Ramos (cell line): ENCODE results near the gene GGA3.

Experiments used
- in situ Hi-C: fragments of 300-500 bp; cut with MboI; formaldehyde crosslinking; loops from one replicate; pipeline ENCODE4 v1.14.3; 2022; ENCODE audit warnings: low sequenced_read_pairs; ENCODE audit not compliant: unreplicated experiment

GGA3 gene

DNA sequence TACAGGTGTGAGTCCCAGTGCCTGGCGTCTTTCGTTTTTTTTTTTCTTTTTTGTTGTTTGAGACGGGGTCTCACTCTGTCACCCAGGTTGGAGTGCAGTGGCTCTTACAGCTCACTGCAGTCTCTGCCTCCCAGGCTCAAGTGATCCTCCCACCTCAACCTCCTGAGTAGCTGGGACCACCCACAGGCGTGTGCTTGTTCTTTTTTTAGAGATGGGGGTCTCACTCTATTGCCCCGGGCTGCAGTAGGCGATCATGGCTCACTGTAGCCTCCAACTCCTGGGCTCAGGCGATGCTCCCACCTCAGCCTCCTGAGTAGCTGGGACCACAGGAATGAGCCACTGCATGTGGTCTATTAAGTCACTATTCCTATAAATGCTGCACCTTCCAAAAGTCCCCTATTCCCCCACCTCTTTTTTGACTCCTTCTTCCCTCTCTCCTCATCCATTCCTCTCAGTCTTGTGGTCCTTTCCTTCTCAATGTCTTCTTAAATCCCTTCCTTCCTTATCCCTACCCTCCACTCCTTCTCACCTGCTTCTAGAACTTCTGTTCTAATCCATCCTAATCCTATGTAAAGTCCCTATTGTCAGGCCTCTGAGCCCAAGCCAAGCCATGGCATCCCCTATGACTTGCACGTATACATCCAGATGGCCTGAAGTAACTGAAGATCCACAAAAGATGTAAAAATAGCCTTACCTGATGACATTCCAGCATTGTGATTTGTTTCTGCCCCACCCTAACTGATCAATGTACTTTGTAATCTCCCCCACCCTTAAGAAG, 9.2 kb downstream of the GGA3 start:
- in situ Hi-C loops: no loop called here

DNA sequence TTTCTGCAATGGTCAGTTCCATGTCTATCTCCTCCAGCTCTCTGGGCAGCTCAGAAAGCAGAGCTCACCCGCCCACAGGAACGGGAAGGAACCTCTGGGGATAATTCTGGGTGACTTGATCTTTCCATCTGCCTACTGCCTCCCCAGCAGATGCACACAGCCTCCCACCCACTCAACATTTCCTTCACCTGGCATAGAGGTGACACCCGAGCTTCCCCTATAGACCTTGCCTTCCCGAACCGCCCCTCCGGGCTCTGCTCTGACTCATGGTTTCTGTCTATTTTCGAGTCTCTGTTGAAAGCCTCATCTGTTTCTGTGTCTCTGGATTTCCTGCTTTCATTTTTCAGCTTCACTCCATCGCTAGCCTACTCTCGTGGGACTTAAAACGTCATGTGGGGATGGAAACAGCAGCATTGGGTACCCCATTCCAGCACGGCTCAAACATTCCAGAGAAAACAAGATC, 11.4 kb downstream of the GGA3 start:
- in situ Hi-C loops: no loop called here

DNA sequence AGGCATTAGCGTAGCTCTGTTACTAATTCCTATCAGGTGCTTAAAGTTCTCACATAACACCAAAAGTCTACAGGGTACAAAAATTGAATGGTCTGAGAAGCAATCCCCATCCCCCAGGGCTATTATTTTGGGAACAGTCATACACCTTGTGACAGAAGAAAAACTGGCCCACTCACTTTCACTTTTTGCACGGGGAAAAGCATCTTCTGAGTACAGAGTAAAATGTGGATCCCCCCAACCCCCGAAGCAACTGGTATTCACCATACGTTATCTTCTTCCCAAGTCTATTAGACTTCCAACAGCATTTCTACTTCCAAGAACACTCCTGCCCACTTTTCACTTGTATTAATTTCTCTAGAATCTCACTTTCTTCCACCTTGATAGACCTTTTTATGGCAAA, 11.8 kb downstream of the GGA3 start:
- in situ Hi-C loops: loop anchor here (10.0 kb wide), 1 partner anchor 165 kb away; no protein-coding TSS in a partner anchor

DNA sequence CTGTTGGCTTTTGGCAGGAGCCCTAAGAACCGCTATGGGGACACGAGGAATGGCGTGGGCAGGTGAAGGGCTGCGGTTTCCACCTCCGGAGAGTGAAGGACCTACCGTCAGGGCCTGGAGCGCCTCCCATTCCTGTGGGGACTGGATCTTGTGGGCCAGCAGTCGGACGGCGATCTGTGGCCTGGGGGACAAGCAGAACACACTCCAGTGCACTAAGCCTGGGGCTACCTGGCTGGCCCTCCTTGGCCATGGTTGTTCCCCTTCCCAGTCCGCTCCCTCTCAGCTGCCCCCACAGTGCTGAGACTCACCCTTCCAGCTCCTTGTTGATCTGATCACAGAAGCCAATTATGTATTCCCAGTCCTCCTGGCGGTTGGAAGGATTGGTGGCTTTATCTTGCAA, 15.0 kb downstream of the GGA3 start:
- in situ Hi-C loops: loop anchor here (10.0 kb wide), 1 partner anchor 168 kb away; no protein-coding TSS in a partner anchor

DNA sequence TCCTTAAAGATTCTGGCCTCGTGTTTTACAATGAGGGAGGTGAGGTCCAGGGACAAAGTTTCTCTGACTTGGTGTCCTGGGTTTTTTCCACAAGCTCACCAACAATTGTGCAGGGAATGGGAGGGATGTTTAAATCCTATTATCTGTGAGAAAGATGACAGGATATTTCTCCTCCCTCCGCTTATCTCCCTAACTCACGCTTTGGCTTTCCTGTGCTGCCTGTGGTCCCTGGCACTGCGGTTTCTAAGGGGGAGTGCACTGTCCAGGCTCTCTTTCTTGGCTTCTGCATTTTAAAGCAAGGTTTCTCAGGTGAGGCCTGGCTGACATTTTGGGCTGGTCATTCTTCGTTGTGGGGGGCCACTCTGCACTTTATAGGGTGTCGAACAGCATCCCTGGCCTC, 16.4 kb downstream of the GGA3 start:
- in situ Hi-C loops: loop anchor here (10.0 kb wide), 1 partner anchor 170 kb away; no protein-coding TSS in a partner anchor

DNA sequence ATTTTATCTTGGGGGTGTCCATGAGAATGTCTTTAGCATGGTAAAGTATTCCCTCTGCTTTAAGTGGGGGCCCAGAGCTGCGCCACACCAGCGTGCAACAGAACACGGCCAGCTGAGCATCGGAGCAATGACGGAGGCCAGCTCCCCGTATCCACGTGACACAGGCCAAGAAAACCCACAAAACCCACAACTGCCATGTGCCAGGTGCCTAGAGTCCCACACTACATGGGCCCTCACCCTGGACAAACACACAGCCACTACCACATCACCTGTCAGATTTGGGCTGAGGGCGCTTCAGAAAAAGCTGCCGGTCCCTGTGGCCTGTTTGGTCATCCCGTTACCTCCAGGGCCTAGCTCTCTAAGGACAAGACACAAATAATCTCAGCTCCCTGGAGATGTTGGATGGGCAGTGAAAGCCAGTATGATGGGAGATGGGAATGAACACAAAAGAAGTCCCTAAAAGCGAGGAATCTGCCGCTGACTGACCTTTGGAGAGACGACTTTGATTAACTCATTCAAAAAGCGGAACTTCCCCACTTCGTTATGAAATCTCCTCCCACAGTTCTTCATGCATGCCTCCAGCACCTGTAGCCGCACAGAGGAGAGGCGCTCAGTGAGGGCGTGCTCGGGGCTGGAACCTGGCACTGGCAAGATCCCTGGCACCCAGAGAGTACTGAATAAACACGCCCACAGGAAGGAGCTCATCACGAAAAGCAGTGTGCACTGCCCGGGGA, 17.1 kb downstream of the GGA3 start:
- in situ Hi-C loops: loop anchor here (10.0 kb wide), 1 partner anchor 171 kb away; no protein-coding TSS in a partner anchor

DNA sequence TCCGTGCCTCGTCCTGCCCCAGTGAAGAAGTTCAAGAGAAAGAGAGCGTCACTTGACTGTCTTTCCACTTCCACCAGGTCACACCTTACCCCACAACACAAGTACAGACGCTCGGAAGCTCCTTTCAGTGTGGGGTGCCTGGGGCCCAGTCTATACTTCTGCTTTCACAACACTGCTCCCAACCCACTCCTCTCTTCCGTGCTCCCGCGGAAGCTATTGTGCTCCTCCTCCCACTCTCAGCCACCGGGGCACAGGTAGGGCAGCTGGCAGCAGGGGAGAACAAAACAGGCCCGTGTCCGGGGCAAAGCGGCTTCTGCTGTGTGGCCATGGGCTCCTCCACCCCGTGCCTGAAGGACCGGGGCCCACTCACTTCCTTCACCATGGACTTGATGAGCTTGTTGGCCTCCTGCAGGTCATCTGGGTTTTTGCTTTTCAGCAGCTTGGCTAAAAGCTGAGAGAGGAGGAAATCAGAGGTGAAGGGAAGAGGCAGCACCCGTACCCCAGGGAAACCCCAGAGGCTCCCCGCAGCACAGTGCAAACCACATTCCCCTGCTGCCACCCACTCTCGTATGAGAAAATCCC, 18.9 kb downstream of the GGA3 start:
- in situ Hi-C loops: loop anchor here (10.0 kb wide), 1 partner anchor 172 kb away; no protein-coding TSS in a partner anchor

DNA sequence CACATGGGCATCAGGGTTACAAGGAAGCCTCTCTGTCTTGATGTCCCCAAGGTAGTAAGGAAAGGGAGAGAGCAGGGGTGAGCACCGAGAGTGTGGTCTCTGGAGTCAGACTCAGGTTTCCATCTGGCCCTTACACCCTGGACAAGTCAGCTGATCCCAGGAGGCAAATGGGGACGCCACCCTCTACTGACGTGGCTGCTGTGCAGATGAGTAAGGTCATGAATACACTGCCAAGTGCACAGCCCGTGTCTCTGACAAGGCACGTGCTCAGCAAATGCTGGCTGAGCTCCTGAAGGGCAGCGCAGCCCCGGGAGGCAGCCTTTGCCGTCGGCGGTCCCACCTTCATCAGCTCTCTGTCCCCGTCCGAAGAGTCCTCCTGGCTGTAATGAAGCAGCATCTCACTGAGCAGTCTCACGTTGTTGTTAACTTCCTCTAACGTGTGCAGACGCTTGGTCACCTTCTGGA, 19.4 kb downstream of the GGA3 start:
- in situ Hi-C loops: loop anchor here (10.0 kb wide), 1 partner anchor 173 kb away; no protein-coding TSS in a partner anchor

DNA sequence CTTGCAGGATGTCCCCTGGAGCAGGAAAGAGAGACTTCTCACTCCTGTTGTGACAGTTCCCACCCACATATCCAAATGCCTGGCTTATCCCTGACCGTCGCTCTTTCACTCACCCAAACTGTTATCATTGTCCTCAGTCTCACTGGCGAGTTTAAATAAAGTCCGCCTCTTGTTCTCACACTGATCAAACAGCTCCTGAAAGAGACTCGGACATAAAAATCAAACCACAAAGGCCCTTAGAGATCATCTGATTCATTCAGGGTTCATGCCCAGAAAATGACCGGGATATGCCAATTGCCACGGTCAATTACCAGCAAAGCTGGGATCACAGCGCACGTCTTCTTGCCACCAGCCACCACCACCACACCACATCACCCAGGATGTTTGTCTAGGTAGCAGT, 19.9 kb downstream of the GGA3 start:
- in situ Hi-C loops: loop anchor here (10.0 kb wide), 1 partner anchor 173 kb away; no protein-coding TSS in a partner anchor

DNA sequence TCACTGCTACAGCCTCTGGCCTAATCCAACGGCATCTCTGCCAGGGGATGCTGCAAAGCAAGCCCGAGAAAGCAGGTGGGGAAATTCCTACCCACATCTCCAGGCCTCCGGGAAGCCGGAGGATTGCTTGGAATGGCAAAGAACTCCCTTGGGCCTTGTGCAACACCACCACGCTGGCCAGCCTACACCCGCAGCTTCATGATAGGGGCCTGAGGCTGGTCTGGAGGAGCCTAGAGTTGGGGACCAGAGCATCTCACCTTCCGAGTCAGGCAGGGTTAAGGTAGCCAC, 20.3 kb downstream of the GGA3 start:
- in situ Hi-C loops: loop anchor here (10.0 kb wide), 1 partner anchor 174 kb away; no protein-coding TSS in a partner anchor

DNA sequence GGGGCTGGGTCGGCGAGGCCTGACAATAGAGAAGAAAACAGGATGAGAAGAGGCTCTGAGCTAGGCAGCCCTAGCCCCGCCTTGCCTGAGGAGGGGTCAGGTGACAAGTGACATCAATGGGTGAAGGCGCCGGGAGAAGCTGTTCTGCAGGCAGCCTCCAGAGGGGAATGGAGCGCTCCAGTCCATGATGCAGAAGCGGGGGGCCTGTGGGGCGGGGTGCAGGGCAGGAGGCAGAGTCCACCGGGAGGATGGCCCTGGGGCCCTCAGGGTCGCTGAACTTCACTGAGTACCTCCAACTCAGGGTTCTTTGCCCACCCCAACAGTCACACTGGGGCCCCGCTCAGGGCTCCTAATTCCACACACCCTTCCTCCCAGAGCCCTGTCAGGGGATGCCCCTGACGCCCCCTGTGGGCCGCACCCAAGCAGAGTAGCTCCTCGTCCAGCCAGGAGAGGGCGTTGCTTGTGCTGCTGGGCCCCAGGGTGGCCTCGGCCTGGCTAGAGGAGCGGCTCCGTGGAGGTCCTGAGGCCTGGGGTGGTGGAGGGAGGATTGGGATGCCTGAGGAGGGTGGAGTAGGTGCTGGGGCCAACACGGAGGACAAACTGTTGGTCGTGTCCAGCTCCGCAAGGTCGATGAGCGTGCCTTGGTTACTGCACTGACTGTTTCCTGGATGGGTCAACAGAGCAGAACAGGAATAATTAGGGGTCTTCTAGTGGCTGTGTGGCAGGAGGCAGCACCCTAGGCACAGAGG, 20.8 kb downstream of the GGA3 start:
- in situ Hi-C loops: loop anchor here (10.0 kb wide), 1 partner anchor 174 kb away; no protein-coding TSS in a partner anchor

DNA sequence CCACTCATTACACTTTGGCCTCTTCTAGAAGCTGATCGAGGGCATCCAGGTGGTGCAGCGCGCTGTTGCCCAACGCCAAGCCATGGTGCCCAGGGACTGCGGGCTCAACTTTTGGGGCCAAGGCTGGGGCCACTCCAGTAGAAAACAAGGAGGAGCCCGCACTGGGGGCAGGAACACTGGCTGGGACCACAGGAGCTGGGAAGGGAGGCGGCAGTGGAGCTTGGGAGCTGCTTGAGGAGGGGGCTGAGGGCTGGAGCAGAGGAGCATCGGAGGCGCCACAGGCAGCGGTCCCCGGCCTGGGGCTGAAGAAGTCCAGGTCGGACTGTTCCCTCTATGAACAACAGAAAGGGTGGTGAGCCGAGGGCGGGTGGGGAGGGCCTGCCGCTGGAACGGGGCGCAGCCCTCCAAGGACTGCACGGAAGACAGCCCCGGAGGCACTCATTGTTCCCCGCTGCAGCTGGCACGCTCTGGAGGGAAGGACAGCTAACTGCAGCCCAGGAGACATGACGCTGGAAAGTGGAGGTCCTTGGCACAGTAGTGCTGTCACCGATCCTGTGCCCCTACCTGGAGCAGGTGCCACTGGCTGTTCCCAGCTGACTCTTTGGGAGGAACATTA, 21.5 kb downstream of the GGA3 start:
- in situ Hi-C loops: loop anchor here (10.0 kb wide), 1 partner anchor 175 kb away; no protein-coding TSS in a partner anchor

DNA sequence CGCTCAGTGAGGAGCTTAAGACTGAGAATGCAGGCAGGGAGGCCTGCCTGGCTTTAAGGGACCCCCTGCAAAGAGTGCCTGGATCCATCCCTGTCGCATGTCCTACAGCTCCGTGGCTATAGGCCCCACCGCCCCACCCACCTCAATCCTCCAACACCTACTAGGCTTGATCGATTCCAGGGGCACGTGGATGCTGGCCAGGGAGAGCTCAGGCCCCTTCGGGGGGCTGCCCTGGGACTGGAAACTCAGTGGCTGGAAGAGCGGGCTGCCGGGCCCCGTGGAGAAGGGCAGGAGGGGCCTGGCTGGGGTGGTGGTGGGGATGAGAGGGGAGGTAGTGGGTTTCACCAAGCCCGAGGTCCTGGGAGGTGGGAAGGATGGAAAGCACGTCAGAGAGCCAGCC, 22.2 kb downstream of the GGA3 start:
- in situ Hi-C loops: no loop called here

DNA sequence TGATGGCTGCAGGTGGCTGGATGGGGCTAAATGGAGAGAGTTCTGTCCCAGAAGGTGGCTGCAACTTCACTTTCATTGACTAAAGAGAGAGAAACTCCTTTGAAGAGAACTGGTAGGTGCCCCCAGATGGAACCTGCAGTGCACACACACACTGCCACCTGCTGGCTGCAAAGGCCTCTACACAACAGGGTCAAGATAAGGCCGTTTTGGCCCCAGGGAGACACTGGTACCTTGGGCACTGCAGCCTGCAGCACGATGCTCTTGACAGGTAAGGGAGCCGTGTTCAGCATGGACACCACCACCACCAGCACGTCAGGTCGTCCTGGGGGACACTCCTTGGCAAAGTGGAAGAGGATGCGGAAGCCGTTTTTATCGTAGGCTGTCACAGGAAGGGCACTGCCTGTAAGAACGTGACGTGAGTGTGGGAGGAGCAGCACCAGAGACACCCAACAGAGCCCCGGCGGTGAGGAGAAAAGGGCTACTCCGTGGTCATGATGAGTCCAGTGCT, 22.7 kb downstream of the GGA3 start:
- in situ Hi-C loops: no loop called here

DNA sequence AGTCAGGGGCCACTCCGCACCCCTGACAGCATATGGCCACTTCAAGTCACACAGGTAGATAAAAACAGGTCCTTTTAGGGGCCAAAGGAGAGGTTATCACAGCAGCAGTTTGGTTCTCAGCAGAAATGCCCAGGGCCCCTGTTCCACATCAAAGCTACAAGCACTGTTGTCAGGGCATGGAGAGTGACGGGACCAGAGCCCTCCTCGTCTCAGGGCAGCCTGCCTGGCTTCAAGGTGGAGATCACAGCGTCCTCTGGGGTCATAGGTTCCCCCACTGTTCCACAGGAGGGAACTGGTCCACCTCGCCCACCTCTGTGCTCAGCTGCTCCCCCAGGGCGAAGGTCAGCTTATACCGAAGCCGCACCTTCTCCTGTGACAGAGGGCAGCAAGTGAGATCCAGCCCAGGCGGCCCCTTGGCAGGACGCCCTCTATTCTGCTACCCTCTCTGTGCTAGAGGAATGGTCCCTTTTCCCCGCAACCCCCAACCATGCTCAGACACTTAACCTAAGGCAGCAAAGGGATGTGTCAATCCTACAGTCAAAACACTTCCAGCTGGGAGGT, 23.3 kb downstream of the GGA3 start:
- in situ Hi-C loops: no loop called here

DNA sequence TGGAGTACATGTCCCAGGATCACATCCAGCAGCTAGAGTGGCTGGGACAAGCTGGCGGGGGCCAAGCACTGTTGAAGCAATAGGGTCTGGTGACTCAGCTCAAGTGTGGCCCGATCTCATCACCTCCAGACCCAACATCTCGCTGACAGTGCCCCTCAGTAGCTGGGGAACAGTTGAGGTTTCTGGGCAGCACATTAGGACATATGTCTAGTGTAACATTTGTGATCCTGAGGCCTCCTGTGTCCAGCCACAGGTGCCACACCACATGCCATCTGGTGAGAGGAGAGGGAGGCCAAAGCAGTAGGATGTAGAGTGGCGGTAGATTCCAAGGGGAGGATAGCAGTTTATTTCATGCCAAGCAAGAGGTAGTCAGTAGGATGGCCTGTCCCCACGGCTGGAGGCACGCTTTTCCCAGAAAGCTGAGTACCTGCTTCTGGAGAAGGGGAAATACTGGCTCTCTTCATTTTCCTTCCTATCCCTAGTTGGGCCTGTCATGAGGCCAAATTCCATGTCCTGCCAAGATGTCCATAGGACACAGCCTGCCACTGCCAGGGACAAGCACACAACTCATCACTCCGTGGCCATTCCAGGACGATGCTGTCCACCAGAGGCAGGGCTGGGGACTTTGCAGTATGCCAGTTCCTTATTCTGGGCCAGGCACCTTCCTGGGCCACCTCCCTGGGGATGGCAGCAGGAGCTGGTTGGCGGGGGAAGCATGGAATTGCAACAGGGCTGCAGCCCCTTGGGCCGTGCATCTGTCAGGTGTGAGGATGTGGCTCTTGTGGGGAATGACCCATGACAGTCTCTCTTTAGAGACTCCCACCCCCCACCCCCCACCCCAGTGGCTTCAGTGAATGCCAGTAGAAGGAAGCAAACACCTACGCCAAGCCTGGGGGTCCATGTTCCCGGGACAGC, 24.0 kb downstream of the GGA3 start:
- in situ Hi-C loops: no loop called here

DNA sequence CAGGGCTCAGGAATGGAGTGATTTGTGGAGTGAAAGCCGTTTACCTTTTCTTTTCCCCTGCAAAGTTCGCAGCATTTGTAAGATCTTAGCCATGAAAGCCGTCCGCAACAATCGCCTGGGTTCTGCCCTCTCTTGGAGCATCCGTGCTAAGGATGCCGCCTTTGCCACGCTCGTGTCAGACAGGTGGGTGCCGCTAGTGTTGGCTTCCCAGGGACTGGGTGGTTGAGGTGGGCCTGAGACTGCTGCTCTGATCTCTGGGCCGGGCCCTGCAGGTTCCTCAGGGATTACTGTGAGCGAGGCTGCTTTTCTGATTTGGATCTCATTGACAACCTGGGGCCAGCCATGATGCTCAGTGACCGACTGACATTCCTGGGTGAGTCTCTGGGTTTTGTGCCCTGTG, 28.6 kb downstream of the GGA3 start:
- in situ Hi-C loops: no loop called here
